Adrenal gland (tissue), 12 donors: ENCODE measurements around the gene S100A12. TPM values are rescaled to one million over a fixed set of nuclear protein-coding genes. Genes with fewer than 3 reads are reported as not detected.

Experiments
- DNase-seq, 7 donors: peaks; one replicate each; pipeline ENCODE4 v3.0.0-alpha.2; 2019 to 2020
- H3K27ac ChIP-seq, 5 donors: fragments of 200-600 bp; sonication (generic) in 4 of 5; 1 replicate in 3 of 5; 2 replicates in 2 of 5; pipeline versions ENCODE4 v1.5.1 to v1.8.0; 2016 to 2020; ENCODE audit warnings: mild to moderate bottlenecking in 1 of 5
- H3K27me3 ChIP-seq: fragments of 200-600 bp; 2 replicates; pipeline ENCODE4 v1.8.0; 2021
- H3K36me3 ChIP-seq, 2 donors: fragments of 200-600 bp; replicated peaks in 1 of 2; 1 replicate in 1 of 2; 2 replicates in 1 of 2; pipeline versions ENCODE4 v1.5.1 to v1.8.0; 2018 to 2022
- H3K4me1 ChIP-seq, 2 donors: fragments of 200-600 bp; replicated peaks in 1 of 2; 1 replicate in 1 of 2; 2 replicates in 1 of 2; pipeline versions ENCODE4 v1.5.1 to v1.8.0; 2018 to 2021
- H3K4me3 ChIP-seq, 4 donors: fragments of 200-600 bp; sonication (generic) in 3 of 4; one replicate each; pipeline ENCODE4 v1.5.1; 2016 to 2018
- H3K9me3 ChIP-seq, 3 donors: fragments of 200-600 bp; sonication (generic) in 1 of 3; replicated peaks in 1 of 3; 1 replicate in 2 of 3; 2 replicates in 1 of 3; pipeline versions ENCODE4 v1.5.1 to v1.8.0; 2016 to 2021
- CTCF ChIP-seq, 6 experiments: fragments of 450-650 bp in 4 of 6; fragments of 200-600 bp in 2 of 6; sonication (generic) in 1 of 6; IDR thresholded peaks; 1 replicate in 5 of 6; 2 replicates in 1 of 6; pipeline versions ENCODE4 v1.5.1 to v1.8.0; 2016 to 2021; ENCODE audit warnings: antibody characterized with exemption in 6 of 6, mild to moderate bottlenecking in 2 of 6, moderate library complexity in 1 of 6
- POLR2A ChIP-seq, 2 donors: fragments of 450-650 bp; IDR thresholded peaks; one replicate each; pipeline ENCODE4 v1.6.1; 2017; ENCODE audit warnings: antibody characterized with exemption in 2 of 2, mild to moderate bottlenecking in 2 of 2, moderate library complexity in 1 of 2
- WGBS, 4 donors: extraction: QIAGEN DNeasy Blood & Tissue Kit in 2 of 4; methylation state at CpG; one replicate each; pipeline versions ENCODE4 v1.1.5 to v1.1.7; 2013 to 2017; 5-methylcytosine and 5-hydroxymethylcytosine counted together
- intact Hi-C, 2 donors: fragments of 100-400 bp; cut with DNase I; formaldehyde crosslinking; loops; one replicate each; pipeline versions ENCODE4 v1.14.1 to v1.15.0; 2022 to 2023
- polyA plus RNA-seq, 3 donors: library from polyadenylated mRNA; stranded (reverse); fragments of 200-250 nt in 2 of 3; fragments of 350-450 nt in 1 of 3; fragmentation: Illumina TruSeq in 1 of 3; extraction: RNeasy Lipid Tissue Mini Kit (QIAGEN cat#74804) in 1 of 3; gene quantifications; one replicate each; pipeline ENCODE4 v1.2.3, GENCODE V29; 2013 to 2014
- total RNA-seq, 9 donors: library from RNA; depleted of rRNA in 4 of 9; stranded (reverse); fragments of >200 nt in 4 of 9; fragments of 120-200 nt in 1 of 9; fragmentation: NEBNext Ultra II Directional in 1 of 9; extraction: Animal tissue kit (Norgen Biotek cat#: 25700) in 1 of 9; gene quantifications; one replicate each; pipeline versions ENCODE4 v1.1.0 to v1.2.4, GENCODE V29; 2013 to 2023
- donor health status: healthy with polysubstance abuse.
- donor health status: Bipolar disorder and iron deficiency.
- donor health status: DM: yes; HTN: yes; CAD: no.
- donor health status: DM: no; HTN: no; CAD: no.
- donor health status: DM: no; HTN: no; CAD: no.
- donor health status: DM: yes; HTN: yes; CAD: no.

Gene S100A12
- total and polyA plus RNA-seq, 12 donors, result 1.1 to 9.1 (median 2.2) TPM; not detected in 3

- H3K27ac ChIP-seq, result no peak overlapping the region
- H3K27me3 ChIP-seq, result no peaks in the 10 kb centered on the region
- intact Hi-C loops, result no loop called here
- no peak for DNase-seq
- TF ChIP-seq CTCF (IDR thresholded peaks at IDR 0.05), result no peak
- no peak for TF ChIP-seq POLR2A (IDR thresholded peaks at IDR 0.05)
- no peaks in the 10 kb centered on the region for H3K4me1 ChIP-seq
- H3K9me3 ChIP-seq, result no peaks in the 10 kb centered on the region
- H3K4me3 ChIP-seq, result no peak overlapping the region
- whole genome bisulfite sequencing, 4 donors, result 49 to 65% (median 56%) methylated on average over 3 of the region's 3 CpGs
- H3K36me3 ChIP-seq, result no peaks in the 10 kb centered on the region
Observed at GRCh38 chr1:153370146-153370545, 5.3 kb downstream of the S100A12 start.

- intact Hi-C loops, result no loop called here
- H3K27ac ChIP-seq, result no peak overlapping the region
- DNase-seq, result no peak
- H3K4me3 ChIP-seq, result no peak overlapping the region
- H3K27me3 ChIP-seq, result no peaks in the 10 kb centered on the region
- no peaks in the 10 kb centered on the region for H3K36me3 ChIP-seq
- no peaks in the 10 kb centered on the region for H3K4me1 ChIP-seq
- WGBS, 4 donors, result 64 to 80% (median 70%) methylated on average over 2 of the region's 2 CpGs
- no peaks in the 10 kb centered on the region for H3K9me3 ChIP-seq
- TF ChIP-seq POLR2A (IDR thresholded peaks at IDR 0.05), result no peak
- TF ChIP-seq CTCF (IDR thresholded peaks at IDR 0.05), result no peak
Observed at GRCh38 chr1:153368495-153368894, 6.9 kb downstream of the S100A12 start.

GRCh38 chr1:153367090-153367489 is 8.3 kb downstream of the S100A12 start:
- WGBS, 4 donors, result 35 to 60% (median 55%) methylated on average over 2 of the region's 2 CpGs
- H3K27ac ChIP-seq, result no peak overlapping the region
- intact Hi-C loops, result no loop called here

GRCh38 chr1:153366261-153366660 is 9.2 kb downstream of the S100A12 start:
- Histone ChIP-seq H3K9me3 (no peaks in the 10 kb centered on the region), H3K4me3 (no peak overlapping the region), H3K4me1 (no peaks in the 10 kb centered on the region), H3K36me3 (no peaks in the 10 kb centered on the region), H3K27ac (no peak overlapping the region), H3K27me3 (no peaks in the 10 kb centered on the region)
- WGBS, 4 donors, result 64 to 82% (median 79%) methylated on average over 6 of the region's 6 CpGs
- peak in 2 of 7 donors; percentile 7 to 10 for DNase-seq
- intact Hi-C loops, result no loop called here
- TF ChIP-seq POLR2A (IDR thresholded peaks at IDR 0.05), result no peak
- no peak for TF ChIP-seq CTCF (IDR thresholded peaks at IDR 0.05)

More at GRCh38 chr1:153367090-153367489, 8.3 kb downstream of the S100A12 start:
- peak in 1 of 7 donors; percentile 9 for DNase-seq
- Histone ChIP-seq H3K9me3 (no peaks in the 10 kb centered on the region), H3K4me1 (no peaks in the 10 kb centered on the region), H3K4me3 (no peak overlapping the region), H3K27me3 (no peaks in the 10 kb centered on the region), H3K36me3 (no peaks in the 10 kb centered on the region)
- TF ChIP-seq CTCF (IDR thresholded peaks at IDR 0.05) (no peak), POLR2A (IDR thresholded peaks at IDR 0.05) (no peak)
